H1 (cell line): Measurements from ENCODE around the gene MR1. TPM values are rescaled to one million over a fixed set of nuclear protein-coding genes. Genes with fewer than 3 reads are reported as not detected.

Source experiments
- CTCF ChIA-PET: fragments of 300-600 bp; sonication (Branson Sonifier 250); formaldehyde crosslinking; loops from one replicate; lab custom pipeline; 2021; ENCODE audit not compliant: partially characterized antibody; lab: Charles Lee
- POLR2A ChIA-PET: fragments of 300-600 bp; sonication (Branson Sonifier 250); formaldehyde crosslinking; loops from one replicate; lab custom pipeline; 2021; ENCODE audit warnings: inconsistent platforms; ENCODE audit not compliant: partially characterized antibody; lab: Charles Lee
- DNase-seq, 2 experiments: peaks; one replicate each; pipeline versions ENCODE4 v3.0.0 to v3.0.0-alpha.2; 2010 to 2022; ENCODE audit warnings: low spot score in 2 of 2, low read depth in 1 of 2, mixed read lengths in 1 of 2
- FAIRE-seq: peaks from 2 replicates; lab custom pipeline; 2011; peaks lifted over from hg19 to GRCh38; lab: Jason Lieb, UNC
- H2AFZ ChIP-seq: 2 replicates; pipeline ENCODE4 v1.8.1; 2012; ENCODE audit warnings: low read length, inconsistent platforms
- H2AK5ac ChIP-seq: 2 replicates; pipeline ENCODE4 v1.6.1; 2013; ENCODE audit warnings: low read depth, low read length
- H2BK120ac ChIP-seq: replicated peaks from 2 replicates; pipeline ENCODE3; 2013; ENCODE audit warnings: low read depth, low read length, inconsistent platforms
- H2BK12ac ChIP-seq: 2 replicates; pipeline ENCODE4 v1.6.1; 2013; ENCODE audit warnings: low read depth, low read length
- H2BK15ac ChIP-seq: 2 replicates; pipeline ENCODE4 v1.6.1; 2013; ENCODE audit warnings: low read length
- H2BK20ac ChIP-seq: 2 replicates; pipeline ENCODE4 v1.6.1; 2013; ENCODE audit warnings: low read length
- H2BK5ac ChIP-seq: 2 replicates; pipeline ENCODE4 v1.6.1; 2013; ENCODE audit warnings: low read depth, low read length
- H3K14ac ChIP-seq: 2 replicates; pipeline ENCODE4 v1.6.1; 2013; ENCODE audit warnings: inconsistent platforms; ENCODE audit not compliant: insufficient read length
- H3K18ac ChIP-seq: 2 replicates; pipeline ENCODE4 v1.6.1; 2013; ENCODE audit warnings: low read length; ENCODE audit errors: extremely low read depth
- H3K23ac ChIP-seq: 2 replicates; pipeline ENCODE4 v1.6.1; 2013; ENCODE audit warnings: inconsistent platforms; ENCODE audit not compliant: insufficient read length
- H3K23me2 ChIP-seq: 2 replicates; pipeline ENCODE4 v1.6.1; 2013; ENCODE audit warnings: low read depth, low read length
- H3K27ac ChIP-seq: 2 replicates; pipeline ENCODE4 v1.6.1; 2011; ENCODE audit warnings: low read depth, low read length, inconsistent platforms
- H3K27me3 ChIP-seq, 4 experiments: replicated peaks in 1 of 4; 1 replicate in 1 of 4; 2 replicates in 3 of 4; pipeline versions ENCODE4 v1.6.1 to v1.8.1; 2011 to 2013; ENCODE audit warnings: low read length in 3 of 4, mild to moderate bottlenecking in 3 of 4, inconsistent platforms in 2 of 4, mixed read lengths in 2 of 4, moderate library complexity in 1 of 4; ENCODE audit not compliant: control insufficient read depth in 3 of 4, insufficient read depth in 3 of 4; ENCODE audit errors: extremely low read depth in 1 of 4
- H3K36me3 ChIP-seq, 4 experiments: 2 replicates each; pipeline versions ENCODE4 v1.6.1 to v1.8.1; 2011 to 2013; ENCODE audit warnings: mild to moderate bottlenecking in 4 of 4, low read length in 3 of 4, moderate library complexity in 2 of 4, control low read depth in 1 of 4, inconsistent platforms in 1 of 4; ENCODE audit not compliant: insufficient read depth in 4 of 4, control insufficient read depth in 2 of 4
- H3K4ac ChIP-seq: replicated peaks from 2 replicates; pipeline ENCODE3; 2013; ENCODE audit warnings: low read length, low read depth, mixed read lengths, inconsistent platforms; ENCODE audit not compliant: insufficient read length
- H3K4me1 ChIP-seq, 4 experiments: replicated peaks in 1 of 4; 1 replicate in 1 of 4; 2 replicates in 3 of 4; pipeline versions ENCODE4 v1.6.1 to v1.8.1; 2011 to 2013; ENCODE audit warnings: low read length in 3 of 4, inconsistent platforms in 2 of 4, mixed read lengths in 1 of 4; ENCODE audit not compliant: insufficient read depth in 4 of 4, control insufficient read depth in 3 of 4
- H3K4me2 ChIP-seq, 2 experiments: 2 replicates each; pipeline versions ENCODE4 v1.6.1 to v1.8.1; 2011 to 2013; ENCODE audit warnings: low read depth in 2 of 2, low read length in 2 of 2, control low read depth in 1 of 2, inconsistent platforms in 1 of 2, mild to moderate bottlenecking in 1 of 2; ENCODE audit not compliant: insufficient read depth in 1 of 2
- H3K4me3 ChIP-seq, 4 experiments: fragments of 200-600, 300-600 bp in 1 of 4; sonication (generic), shearing (Covaris generic), sonication (Bioruptor Twin) in 1 of 4; 2 replicates each; pipeline versions ENCODE4 v1.5.1 to v1.8.1; 2011 to 2016; ENCODE audit warnings: low read length in 4 of 4, low read depth in 3 of 4, control low read depth in 2 of 4, inconsistent platforms in 2 of 4, mild to moderate bottlenecking in 2 of 4, mixed read lengths in 1 of 4, moderate library complexity in 1 of 4; ENCODE audit not compliant: insufficient read depth in 2 of 4; ENCODE audit errors: extremely low read depth in 1 of 4
- H3K56ac ChIP-seq: replicated peaks from 2 replicates; pipeline ENCODE3; 2013; ENCODE audit warnings: low read depth, mild to moderate bottlenecking, mixed read lengths, low read length, inconsistent platforms; ENCODE audit not compliant: insufficient read length
- H3K79me1 ChIP-seq: 2 replicates; pipeline ENCODE4 v1.6.1; 2013; ENCODE audit warnings: low read depth, low read length, control low read depth
- H3K79me2 ChIP-seq, 2 experiments: 2 replicates each; pipeline versions ENCODE4 v1.6.1 to v1.8.1; 2012 to 2013; ENCODE audit warnings: low read length in 2 of 2, mild to moderate bottlenecking in 2 of 2, inconsistent platforms in 1 of 2; ENCODE audit not compliant: insufficient read depth in 2 of 2, control insufficient read depth in 1 of 2
- H3K9ac ChIP-seq, 4 experiments: replicated peaks in 1 of 4; 1 replicate in 1 of 4; 2 replicates in 3 of 4; pipeline versions ENCODE4 v1.6.1 to v1.8.1; 2011 to 2013; ENCODE audit warnings: low read depth in 3 of 4, low read length in 3 of 4, control low read depth in 2 of 4, mild to moderate bottlenecking in 2 of 4, moderate library complexity in 2 of 4, inconsistent platforms in 1 of 4; ENCODE audit errors: extremely low read depth in 1 of 4
- H3K9me3 ChIP-seq, 2 experiments: 2 replicates each; pipeline versions ENCODE4 v1.6.1 to v1.8.1; 2012 to 2013; ENCODE audit warnings: mild to moderate bottlenecking in 2 of 2, moderate library complexity in 2 of 2, control low read depth in 1 of 2, inconsistent platforms in 1 of 2, low read depth in 1 of 2, low read length in 1 of 2, mixed read lengths in 1 of 2; ENCODE audit not compliant: insufficient read depth in 2 of 2
- H4K20me1 ChIP-seq, 2 experiments: replicated peaks in 1 of 2; 2 replicates each; pipeline versions ENCODE3 to v1.8.1; 2011 to 2013; ENCODE audit warnings: inconsistent platforms in 2 of 2, low read length in 2 of 2, mild to moderate bottlenecking in 1 of 2; ENCODE audit not compliant: insufficient read depth in 2 of 2, control insufficient read depth in 1 of 2
- H4K5ac ChIP-seq: 2 replicates; pipeline ENCODE4 v1.6.1; 2013; ENCODE audit warnings: low read length, low read depth, mixed read lengths, inconsistent platforms; ENCODE audit not compliant: insufficient read length
- H4K8ac ChIP-seq: 2 replicates; pipeline ENCODE4 v1.8.0; 2013; ENCODE audit warnings: mild to moderate bottlenecking, moderate library complexity, low read length, inconsistent platforms; ENCODE audit not compliant: insufficient read depth; ENCODE audit errors: extremely low read depth
- H4K91ac ChIP-seq: replicated peaks from 2 replicates; pipeline ENCODE3; 2013; ENCODE audit warnings: low read length, mixed read lengths, inconsistent platforms; ENCODE audit not compliant: insufficient read length
- CBX5 ChIP-seq: fragments of 300-800, 300-1000 bp; sonication (generic); IDR thresholded peaks from 2 replicates; pipeline ENCODE4 v1.7.1; 2016; ENCODE audit warnings: antibody characterized with exemption, low read length, low read depth
- E2F6 ChIP-seq: IDR thresholded peaks from 2 replicates; pipeline ENCODE4 v1.6.1; 2012; ENCODE audit warnings: inconsistent platforms
- MAX ChIP-seq: IDR thresholded peaks from 2 replicates; pipeline ENCODE4 v1.6.1; 2012; ENCODE audit warnings: inconsistent platforms
- SIN3A ChIP-seq, 2 experiments: IDR thresholded peaks in 1 of 2; conservative IDR thresholded peaks in 1 of 2; 2 replicates each; pipeline ENCODE4 v1.6.1; 2011 to 2012; ENCODE audit warnings: low read length in 2 of 2, improper control_type of control experiment in 1 of 2, low read depth in 1 of 2, mild to moderate bottlenecking in 1 of 2
- SUZ12 ChIP-seq: fragments of 200-600 bp; sonication (generic); IDR thresholded peaks from 2 replicates; pipeline ENCODE4 v1.6.1; 2012; ENCODE audit warnings: mild to moderate bottlenecking, inconsistent platforms, low read length, moderate library complexity, mixed read lengths
- ZNF274 ChIP-seq: IDR thresholded peaks from 2 replicates; pipeline ENCODE4 v1.7.0; 2012; ENCODE audit warnings: low read length, borderline replicate concordance; ENCODE audit errors: extremely low read depth
- polyA plus RNA-seq, 7 experiments: library from polyadenylated mRNA; depleted of rRNA in 3 of 7; stranded (reverse) in 5 of 7; unstranded in 2 of 7; fragments of >200 nt in 5 of 7; fragments of 200-250 nt in 2 of 7; gene quantifications; 1 replicate in 5 of 7; 2 replicates in 1 of 7; 4 replicates in 1 of 7; pipeline versions ENCODE4 v1.2.1 to v1.2.3, GENCODE V29; 2011 to 2013; ENCODE audit warnings: missing spikeins in 2 of 7, mixed read lengths in 2 of 7
- total RNA-seq: library from RNA; stranded (reverse); fragmentation: NEBNext Ultra II Directional; extraction: Animal tissue kit (Norgen Biotek cat#: 25700); gene quantifications from 2 replicates; pipeline ENCODE4 v1.2.1, GENCODE V29; 2021

Gene MR1
- total and polyA plus RNA-seq, 2 of the 8 experiments (the other 6 are each of a cell fraction or from before 2014, with no cell fraction given) = 0.09 TPM; not detected in 1

GRCh38 chr1:181059435-181059834 lies 25.7 kb downstream of the MR1 start:
- Histone ChIP-seq H2AK5ac (no peak overlapping the region), H2BK5ac (no peak overlapping the region), H3K4me1 (no peaks in the 10 kb centered on the region; a peak in 1 of 7 replicates), H3K27me3 (no peaks in the 10 kb centered on the region), H2BK120ac (no peak overlapping the region), H3K18ac (no peak overlapping the region), H3K23ac (no peak overlapping the region), H3K9me3 (no peaks in the 10 kb centered on the region), H3K4me3 (no peak overlapping the region), H2BK12ac (no peak overlapping the region), H3K27ac (no peak overlapping the region), H3K23me2 (no peaks in the 10 kb centered on the region), H2AFZ (no peak overlapping the region), H3K79me2 (no peaks in the 10 kb centered on the region), H3K56ac (no peak overlapping the region), H3K4ac (no peak overlapping the region), H4K20me1 (no peaks in the 10 kb centered on the region), H4K8ac (no peak overlapping the region), H2BK15ac (no peak overlapping the region), H3K4me2 (no peak overlapping the region), H4K5ac (no peak overlapping the region), H3K79me1 (no peaks in the 10 kb centered on the region), H2BK20ac (no peak overlapping the region), H3K9ac (no peak overlapping the region), H3K14ac (no peak overlapping the region), H3K36me3 (no peaks in the 10 kb centered on the region), H4K91ac (no peak overlapping the region)
- TF ChIP-seq CBX5 = no peak
- TF ChIP-seq SIN3A (conservative IDR thresholded peaks at IDR 0.05 in 1 of 2, IDR thresholded peaks at IDR 0.05 in 1 of 2; ENCODE audit: low read depth in 1 of 2, low read length in 2 of 2) = no peak
- no peak for TF ChIP-seq MAX
- no peak for TF ChIP-seq E2F6
- TF ChIP-seq SUZ12 = no peak
- no peak for TF ChIP-seq ZNF274
- ChIA-PET CTCF (interaction anchor here (1.0 to 1.6 kb wide), 2 partner anchors 13 to 16 kb away, joined by 3 to 4 read pairs; no protein-coding TSS in a partner anchor), POLR2A (interaction anchor here (0.7 to 1.3 kb wide), 2 partner anchors 29 to 92 kb away, joined by 3 to 4 read pairs; partner anchors contain the start of gene IER5)
- no peak for FAIRE-seq
- DNase-seq = no peak
